Prostate gland (tissue), 2 donors: Measurements from ENCODE around the gene SYCP1.

Experiments used
- POLR2A ChIP-seq: fragments of 450-650 bp; IDR thresholded peaks from one replicate; pipeline ENCODE4 v1.6.1; 2016; ENCODE audit warnings: antibody characterized with exemption, mild to moderate bottlenecking
- TF ChIP-seq, protein P1 (sequence below), 4 experiments: fragments of 200-600 bp in 2 of 4; fragments of 450-650 bp in 2 of 4; sonication (generic) in 2 of 4; IDR thresholded peaks; 1 replicate in 3 of 4; 2 replicates in 1 of 4; pipeline ENCODE4 v1.5.1; 2016 to 2019; ENCODE audit warnings: antibody characterized with exemption in 4 of 4, mild to moderate bottlenecking in 2 of 4, moderate library complexity in 2 of 4

DNA sequence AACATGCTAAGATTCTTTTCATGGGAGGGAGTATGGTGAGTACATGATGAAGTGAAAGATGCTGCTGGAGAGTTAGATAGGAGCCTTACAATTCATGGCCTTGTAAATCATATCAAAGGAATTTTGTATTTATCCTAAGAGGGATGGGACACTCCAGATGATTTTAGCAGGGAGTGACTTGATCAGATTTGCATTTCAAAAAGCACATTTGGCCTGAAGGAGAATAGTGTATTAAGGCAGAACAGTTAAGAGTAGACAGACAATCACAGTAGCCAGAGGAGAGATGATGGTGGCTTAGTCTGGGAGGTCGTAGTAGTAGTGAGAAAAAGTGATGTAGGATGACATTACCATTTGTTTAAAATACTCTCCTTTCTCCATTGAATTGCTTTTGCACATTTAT, 48.8 kb downstream of the SYCP1 start:
- no peak for TF ChIP-seq POLR2A
- TF ChIP-seq, protein P1, sequence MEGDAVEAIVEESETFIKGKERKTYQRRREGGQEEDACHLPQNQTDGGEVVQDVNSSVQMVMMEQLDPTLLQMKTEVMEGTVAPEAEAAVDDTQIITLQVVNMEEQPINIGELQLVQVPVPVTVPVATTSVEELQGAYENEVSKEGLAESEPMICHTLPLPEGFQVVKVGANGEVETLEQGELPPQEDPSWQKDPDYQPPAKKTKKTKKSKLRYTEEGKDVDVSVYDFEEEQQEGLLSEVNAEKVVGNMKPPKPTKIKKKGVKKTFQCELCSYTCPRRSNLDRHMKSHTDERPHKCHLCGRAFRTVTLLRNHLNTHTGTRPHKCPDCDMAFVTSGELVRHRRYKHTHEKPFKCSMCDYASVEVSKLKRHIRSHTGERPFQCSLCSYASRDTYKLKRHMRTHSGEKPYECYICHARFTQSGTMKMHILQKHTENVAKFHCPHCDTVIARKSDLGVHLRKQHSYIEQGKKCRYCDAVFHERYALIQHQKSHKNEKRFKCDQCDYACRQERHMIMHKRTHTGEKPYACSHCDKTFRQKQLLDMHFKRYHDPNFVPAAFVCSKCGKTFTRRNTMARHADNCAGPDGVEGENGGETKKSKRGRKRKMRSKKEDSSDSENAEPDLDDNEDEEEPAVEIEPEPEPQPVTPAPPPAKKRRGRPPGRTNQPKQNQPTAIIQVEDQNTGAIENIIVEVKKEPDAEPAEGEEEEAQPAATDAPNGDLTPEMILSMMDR (IDR thresholded peaks at IDR 0.05), result no peak
